ENCODE results near the gene EPB41L4B.

Gene EPB41L4B

DNA sequence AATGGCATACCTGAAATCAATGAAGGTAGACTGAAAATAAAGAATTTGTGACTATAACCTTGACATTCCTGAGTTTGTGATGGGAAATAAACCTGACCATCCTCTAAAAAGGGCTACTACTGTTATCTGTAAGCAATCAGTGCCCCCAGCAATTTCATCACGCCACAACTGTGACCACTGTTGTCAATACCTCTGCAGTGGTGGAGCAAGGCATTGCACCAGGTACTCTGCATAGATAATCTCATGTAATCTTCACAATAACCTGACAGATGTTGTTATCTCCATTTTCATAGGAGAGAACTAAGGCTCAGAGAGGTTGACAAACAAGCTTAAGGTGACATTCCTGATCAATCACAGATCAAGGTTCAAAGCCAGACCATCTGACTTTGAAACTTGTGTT lies 115.3 kb downstream of the EPB41L4B start:
- DNase-seq (ENCODE audit: low read depth in 2 of 3, low spot score in 2 of 3) = no peak

DNA sequence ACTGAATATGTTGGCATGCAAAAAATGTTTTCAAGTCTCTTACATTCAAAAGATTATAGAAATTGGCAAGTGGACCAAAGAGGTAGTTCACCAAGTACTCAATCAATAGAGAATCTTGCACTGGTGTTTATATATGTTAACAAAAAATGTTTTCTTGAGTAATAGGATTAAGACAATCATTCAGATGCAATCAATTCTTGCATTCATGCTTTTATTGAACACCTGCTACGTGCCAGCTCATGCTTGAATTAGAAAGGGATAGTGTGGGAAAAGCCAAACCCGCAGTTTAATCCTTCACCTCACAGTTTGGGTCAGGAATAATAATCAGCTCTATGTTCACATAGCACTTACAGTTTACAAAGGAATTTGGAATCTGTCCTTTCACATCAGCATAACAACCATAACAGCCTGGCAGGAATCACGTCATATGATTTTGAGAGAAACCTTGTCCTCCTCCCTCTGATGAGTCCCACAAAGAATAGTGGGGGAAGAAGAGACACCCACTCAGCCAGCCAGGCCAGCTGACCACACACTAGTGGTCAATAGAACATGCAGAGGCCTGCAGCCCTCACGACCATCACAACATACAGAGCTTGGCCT lies 117.0 kb downstream of the EPB41L4B start:
- DNase-seq (ENCODE audit: low read depth in 2 of 3, low spot score in 2 of 3) = no peak

DNA sequence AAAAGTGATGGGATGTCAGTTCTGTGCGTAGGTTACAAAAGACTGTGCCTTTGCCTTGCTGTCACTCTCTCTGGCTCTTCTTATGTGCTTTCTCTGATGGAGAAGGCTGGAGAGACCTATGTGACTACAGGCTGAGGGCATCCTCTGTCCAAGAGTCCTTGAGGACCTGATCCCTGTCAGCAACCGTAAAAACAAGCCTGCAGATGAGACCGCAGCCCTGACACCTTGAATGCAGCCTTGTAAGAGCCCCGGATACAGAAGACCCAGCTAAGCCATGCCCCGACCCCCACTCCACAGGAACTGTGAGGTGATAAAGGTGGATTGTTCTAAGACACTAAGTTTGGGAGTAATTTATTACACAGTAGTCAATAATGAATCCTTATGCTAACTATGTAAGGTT lies 121.2 kb downstream of the EPB41L4B start:
- DNase-seq (ENCODE audit: low read depth in 2 of 3, low spot score in 2 of 3) = no peak

DNA sequence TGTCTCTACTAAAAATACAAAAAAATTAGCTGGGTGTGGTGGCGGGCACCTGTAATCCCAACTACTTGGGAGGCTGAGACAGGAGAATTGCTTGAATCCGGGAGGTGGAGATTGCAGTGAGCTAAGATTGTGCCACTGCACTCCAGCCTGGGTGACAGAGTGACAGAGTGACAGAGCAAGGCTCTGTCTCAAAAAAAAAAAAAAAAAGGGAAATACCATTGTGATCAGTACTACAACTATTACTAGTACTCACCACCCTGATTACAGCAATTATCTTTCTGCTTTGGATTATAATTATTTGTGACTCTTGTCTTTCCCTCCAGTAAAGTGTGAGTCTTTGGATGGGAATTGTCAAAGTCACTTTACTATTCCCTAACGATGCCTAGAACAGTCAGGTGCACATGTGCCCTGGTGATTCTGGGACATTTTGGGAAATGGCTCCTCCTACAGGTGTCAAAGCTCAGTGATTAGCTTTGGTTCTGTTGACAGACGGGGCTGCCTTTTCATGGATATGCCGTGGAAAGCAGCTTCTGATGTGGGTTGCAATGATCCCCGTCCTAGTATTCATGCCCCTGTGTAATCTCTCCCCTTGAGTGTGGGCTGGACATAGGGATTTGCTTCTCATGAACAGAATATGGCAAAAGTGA lies 122.0 kb downstream of the EPB41L4B start:
- no peak for DNase-seq (ENCODE audit: low read depth in 2 of 3, low spot score in 2 of 3)

DNA sequence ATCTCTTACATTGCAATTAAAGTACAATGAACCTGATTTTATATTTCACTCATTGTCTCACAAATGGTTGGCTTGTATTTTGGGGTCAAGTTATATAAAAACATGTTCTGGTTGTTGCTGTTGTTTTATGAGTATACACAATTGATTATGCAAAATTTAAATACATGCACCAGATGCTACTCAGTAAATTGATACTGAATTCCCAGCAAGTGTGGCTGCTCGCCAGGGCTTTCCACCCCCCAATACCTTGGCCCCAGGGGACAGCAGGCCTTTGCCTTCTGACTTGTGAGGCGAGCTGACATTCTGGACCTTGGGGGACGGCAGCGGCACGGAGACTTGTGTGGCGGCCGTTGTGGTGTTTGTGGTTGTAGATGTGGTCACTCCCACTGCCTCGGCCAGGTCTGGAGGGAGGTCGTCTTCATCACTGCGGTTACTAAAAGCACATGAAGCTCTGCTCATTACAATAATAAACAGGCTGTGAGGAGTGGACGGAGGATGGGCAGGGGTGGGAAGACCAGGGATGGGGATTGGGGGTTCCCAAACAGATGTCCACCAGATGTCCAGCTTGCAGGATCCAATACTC lies 126.8 kb downstream of the EPB41L4B start:
- DNase-seq (ENCODE audit: low read depth in 2 of 3, low spot score in 2 of 3) = no peak

DNA sequence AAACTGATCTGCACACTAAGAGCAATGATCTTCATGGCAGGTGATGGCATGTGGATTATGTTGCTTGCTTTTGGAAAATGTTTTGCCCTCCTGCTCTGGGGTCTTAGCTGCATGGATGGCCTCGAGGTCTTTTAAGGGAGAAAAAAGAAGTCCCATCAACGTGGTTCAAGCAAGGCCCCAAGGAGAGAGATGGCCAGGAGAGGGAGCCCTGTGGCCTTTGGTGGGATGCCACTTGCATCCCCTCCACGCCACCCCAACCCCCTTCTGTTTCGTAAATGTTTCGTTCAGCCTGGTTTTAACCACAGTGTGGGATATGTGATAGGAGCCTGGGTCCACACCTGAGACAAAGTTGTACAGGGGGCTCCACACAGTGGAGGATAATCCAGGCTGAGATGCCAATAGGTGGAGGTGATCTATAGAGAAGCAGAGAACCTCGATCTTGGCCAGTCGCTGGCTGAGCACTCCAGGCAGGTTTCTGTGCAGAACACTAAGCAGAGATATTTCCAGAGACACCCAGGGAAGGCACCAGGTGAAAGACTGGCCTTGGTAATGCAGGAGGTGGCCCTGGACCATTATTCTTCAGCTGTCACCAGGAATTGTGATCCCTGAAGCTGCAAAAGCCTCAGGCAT lies 128.0 kb downstream of the EPB41L4B start:
- DNase-seq (ENCODE audit: low read depth in 2 of 3, low spot score in 2 of 3) = no peak

DNA sequence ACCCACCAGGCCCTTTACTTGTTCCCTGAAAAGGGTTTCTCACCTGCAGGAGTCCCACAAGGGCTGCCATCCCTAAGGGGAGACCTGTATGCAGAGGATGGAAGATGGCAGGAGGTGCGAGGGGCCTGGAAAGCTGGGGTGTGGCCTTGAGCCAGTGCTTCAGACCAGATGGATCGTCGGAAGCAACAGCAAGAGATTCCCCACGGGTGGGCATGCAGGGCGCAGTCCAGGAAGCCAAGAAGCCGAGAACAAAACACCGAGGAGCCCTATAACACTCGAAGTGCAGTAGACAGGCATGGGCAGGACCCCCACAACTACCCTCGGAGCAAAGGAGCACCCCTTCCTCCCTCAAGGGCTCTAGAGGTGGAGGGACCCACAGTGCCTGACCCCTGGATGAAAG lies 129.1 kb downstream of the EPB41L4B start:
- DNase-seq (ENCODE audit: low read depth in 2 of 3, low spot score in 2 of 3) = no peak

DNA sequence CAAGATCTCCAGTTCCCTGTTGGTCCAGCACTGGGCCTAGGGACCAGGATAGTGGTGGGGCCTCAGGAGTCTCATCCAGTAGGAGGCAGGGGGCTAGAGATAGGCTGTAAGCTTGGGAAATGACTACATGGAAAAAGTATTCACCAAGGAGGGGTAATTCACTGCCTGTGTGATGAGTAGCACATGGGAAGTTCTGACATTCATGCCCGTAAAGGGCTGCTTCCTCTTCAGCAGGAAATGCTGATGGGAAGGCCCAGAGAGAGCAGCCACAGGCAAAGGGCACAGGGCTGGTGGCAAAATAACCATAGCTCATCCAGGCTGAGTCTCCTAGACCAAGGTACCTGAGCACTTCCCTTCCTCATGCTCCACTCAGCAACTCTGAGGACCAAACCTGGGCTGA lies 130.7 kb downstream of the EPB41L4B start:
- DNase-seq (ENCODE audit: low read depth in 2 of 3, low spot score in 2 of 3) = no peak

DNA sequence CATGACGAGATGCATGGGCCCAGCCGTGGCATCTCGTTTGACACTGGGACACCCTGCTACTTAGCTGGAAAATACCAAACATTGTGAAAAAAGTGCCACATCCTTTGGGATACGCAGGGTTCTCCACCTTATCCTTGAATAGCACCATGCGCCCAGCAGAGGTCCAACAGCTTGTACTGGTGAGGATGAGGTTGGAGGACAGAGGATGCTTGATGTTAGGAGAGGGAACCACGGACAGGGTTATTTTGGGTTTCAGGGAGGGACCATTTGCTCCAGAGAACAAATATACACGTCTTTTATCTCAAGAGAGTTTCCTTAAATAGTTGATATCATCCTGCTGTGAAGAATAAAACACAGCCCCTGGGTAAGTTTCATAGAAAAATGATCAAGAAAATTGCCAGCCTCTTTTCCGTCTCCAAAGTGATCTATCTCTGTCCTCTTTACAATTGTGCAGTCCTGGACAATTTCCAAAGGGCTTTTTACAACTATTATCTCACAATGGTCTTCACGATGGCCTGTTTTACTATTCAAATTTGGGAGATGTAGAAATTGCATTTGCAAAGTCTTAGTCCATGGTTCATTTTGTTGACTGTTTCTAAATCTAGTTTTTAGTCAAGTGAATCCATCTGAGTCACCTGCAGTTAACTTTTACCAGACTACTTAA lies 133.9 kb downstream of the EPB41L4B start:
- no peak for DNase-seq (ENCODE audit: low read depth in 2 of 3, low spot score in 2 of 3)

DNA sequence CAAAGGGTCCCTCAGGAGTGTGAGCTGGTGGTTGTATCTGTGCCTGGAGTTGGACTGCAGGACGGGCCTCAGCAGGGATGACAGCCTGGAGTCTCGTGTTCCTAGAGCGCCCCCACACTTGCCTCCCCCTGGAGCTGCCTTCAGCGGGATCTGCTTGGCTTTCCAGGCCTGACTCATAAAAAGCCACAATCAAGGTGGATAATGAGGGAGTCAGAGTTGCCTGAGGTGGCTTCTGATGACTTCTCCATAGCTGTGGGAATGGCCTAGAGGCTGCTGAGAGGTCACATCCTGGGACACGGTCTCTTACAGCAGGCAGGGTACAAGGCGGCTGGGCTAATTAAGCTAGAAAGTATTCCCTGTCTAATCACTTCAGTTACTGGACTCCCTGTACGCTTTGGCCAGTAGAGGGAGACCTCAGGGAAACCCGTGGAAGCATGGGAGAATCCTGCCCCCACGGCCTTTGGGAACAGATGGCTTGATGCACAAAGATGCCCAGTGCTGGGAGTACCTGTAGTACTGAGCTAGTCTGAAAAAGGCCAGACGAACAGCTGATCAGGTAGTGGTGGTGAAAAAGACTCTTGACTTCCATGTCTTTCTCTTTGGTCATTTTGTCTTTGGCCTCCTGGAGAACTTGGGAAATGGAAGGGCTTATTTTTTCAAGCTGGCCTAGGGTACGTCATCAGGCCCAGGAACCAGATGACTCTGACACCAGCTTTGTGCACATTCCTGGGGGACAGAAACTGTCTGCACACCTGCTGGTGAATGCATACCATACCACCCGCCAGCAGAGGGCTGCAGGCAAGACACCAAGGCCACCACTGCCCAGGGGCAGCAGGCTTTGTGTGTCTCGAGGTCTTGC lies 137.7 kb downstream of the EPB41L4B start:
- no peak for DNase-seq (ENCODE audit: low read depth in 2 of 3, low spot score in 2 of 3)

DNA sequence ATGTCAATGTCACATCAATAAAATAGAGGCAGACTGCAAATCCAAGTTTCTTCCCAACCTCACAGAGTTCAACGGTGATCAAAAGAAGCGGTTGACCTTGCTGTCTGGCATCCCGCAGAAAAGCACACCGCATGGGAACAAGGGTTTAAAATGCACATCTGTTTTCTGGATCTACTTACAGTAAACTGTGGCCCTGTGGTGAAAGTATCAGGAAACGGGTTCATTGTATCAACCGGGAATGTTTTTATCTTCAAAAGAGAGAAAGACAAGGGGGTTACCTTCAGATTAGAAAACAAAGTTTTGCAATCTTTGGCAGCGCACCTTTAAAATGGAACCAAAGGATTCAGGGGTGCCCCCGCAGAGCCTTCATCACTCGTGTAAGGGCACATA lies 138.3 kb downstream of the EPB41L4B start:
- no peak for DNase-seq (ENCODE audit: low read depth in 2 of 3, low spot score in 2 of 3)

DNA sequence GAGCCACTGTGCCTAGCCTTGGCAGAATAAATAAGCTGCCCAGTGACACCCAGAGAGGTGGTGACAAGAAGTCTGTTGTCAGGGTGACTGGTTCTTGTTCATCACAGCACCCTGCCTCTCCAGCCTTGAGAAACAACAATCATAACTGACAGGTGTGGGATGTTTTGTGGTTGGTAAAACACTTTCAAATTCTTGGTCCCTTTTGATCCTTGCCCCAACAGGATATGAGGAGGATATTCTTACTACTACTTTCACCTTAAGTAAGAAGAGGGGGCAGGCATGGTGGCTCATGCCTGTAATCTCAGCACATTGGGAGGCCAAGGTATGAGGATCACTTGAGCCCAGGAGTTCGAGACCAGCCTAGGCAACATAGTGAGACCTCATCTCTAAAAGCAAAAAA lies 139.6 kb downstream of the EPB41L4B start:
- peak in 1 of 3 experiments; percentile 11 for DNase-seq (ENCODE audit: low read depth in 2 of 3, low spot score in 2 of 3)

DNA sequence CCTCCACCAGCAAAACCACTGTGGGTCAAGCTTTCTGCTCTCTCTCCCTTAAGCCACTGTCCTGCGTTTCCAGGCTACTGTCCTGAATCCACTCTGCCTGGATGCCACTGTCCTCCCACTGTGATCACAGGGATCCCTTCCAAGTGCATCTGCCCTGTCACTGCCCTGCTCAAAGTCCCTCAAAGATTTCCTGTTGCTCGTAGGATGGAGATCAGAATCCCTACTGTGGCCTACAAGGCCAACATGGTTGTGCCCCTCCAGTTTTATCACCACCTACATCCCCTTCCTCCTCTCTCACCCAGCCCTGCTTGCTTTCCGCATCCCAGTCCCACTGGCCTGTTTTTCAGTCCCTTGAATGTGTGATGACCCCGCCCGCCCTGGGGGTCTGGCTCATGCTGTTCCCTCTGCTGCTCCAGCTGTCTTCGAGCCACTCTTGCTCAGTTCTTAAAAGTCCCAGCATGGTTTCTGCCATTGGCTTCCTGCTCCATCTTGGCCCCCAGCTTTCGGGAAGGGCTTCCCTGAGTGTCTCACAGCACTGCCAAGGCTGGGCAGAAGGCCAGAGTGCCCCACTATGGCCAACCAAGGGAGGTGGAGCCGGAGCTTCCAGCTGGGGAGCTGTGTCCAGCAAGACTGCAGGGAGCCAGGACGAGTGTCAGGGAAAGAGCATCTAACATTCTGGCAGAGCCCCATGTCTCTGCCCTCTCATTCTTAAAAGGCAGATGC lies 140.9 kb downstream of the EPB41L4B start:
- DNase-seq (ENCODE audit: low read depth in 2 of 3, low spot score in 2 of 3) = no peak

DNA sequence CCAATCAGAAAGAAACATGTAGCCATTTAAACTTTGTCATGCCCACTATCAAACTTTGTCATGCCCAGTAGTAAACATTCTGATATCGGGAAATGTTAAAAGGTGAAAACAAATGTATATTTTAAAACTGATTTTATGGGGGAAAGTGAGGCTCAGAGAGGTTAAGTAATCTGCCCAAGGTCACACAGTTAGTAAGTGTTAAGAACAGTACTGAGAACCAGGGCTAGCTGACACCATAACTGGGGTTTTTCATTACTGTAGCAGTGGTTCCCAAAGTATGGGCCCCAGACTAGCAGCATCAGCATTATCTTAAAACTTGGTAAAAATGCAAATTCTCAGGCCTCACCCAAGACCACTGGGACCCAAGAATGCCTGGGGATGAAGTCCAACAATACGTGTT lies 143.9 kb downstream of the EPB41L4B start:
- no peak for DNase-seq (ENCODE audit: low read depth in 2 of 3, low spot score in 2 of 3)

DNA sequence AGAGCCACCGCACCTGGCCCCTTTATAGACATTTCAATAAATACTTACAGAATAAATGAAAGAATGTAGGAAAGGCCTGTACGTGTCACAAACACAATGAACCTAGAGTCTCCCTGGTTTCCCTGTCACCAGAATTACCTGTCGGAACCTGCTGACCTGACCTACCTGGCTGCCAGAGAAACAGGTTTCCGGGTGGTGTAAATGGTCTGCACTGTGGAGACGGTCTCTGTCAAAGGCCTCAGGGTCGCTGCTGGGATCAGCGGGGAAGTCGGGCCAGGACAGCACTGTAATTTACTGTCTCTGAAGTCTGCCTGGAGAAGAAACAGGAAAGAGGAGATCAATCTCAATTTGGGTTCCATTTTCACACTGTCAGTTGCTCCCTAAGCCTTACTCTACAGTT lies 144.5 kb downstream of the EPB41L4B start:
- no peak for DNase-seq (ENCODE audit: low read depth in 2 of 3, low spot score in 2 of 3)

DNA sequence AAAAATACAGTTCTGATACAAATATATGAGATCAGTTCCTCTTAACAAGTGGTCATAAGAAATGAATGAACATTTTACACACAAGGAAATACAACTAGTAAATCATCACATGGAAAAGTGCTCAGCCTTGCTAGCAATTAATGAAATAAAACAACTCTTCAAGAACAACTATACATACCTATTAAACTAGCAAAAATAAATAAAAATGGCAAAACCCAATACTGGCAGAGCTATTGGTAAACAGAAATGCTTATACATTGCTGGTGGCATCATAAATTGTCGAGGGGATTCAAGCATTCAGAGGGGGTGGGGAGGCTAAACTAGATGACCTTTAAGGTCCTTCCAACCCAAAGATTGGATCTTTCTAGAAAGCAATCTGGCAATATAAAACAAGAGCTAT lies 147.9 kb downstream of the EPB41L4B start:
- DNase-seq (ENCODE audit: low read depth in 2 of 3, low spot score in 2 of 3) = no peak

DNA sequence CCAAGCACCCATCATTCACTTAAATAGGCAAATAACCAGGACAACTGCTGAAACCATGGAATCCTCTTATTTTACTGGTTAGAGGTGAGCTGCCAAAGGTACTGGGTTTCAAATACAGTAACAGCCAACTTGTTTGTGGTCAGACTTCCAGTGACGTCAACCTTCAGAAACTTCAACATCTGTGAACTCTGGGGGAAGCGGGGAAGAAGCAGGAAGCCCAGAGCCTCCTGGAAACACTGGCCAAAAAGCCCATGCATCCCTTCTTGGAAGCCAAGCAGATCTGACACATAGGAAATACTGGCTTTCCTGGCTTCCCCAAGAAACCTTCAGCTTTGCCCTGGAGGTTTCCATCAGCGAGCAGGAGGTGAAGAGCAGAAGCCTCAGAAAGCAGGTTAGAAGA lies 148.9 kb downstream of the EPB41L4B start:
- DNase-seq (ENCODE audit: low read depth in 2 of 3, low spot score in 2 of 3) = no peak

DNA sequence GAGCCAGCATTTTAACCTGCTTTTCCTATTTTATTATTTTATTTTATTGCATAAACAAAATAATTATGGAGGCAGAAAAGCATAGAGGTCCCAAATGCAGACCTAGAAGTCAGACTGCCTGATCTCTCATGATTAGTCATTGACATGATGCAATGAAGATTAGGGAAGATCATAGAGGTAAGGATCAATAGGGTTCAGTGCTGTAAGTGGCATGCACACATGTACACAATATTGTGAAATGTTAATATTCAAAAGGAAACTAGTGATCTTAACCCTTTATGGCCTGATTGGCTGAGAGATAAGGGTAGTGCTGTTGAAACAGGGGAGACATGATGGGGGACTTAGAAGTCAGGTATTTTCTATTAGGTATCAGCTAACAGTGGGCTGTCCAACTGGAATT lies 152.7 kb downstream of the EPB41L4B start:
- no peak for DNase-seq (ENCODE audit: low read depth in 2 of 3, low spot score in 2 of 3)

DNA sequence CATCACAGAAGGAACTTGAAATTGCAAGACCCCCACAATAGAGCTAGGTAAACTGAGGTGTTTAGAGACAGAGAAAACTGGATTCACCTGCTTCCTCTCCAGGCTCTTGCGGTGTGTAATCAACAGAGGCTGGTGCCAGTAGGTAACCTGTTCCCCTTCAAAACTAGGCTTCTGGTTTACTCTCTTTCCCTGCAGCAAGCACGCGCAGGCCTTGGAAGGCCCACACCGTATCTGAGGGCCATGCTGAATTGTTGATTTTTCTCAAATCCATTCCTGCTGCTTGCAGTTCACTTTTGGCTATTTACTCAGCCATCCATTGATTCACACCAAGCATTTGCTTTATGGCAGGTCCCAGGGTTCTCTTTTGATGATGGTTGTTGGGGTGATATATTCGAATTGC lies 153.1 kb downstream of the EPB41L4B start:
- no peak for DNase-seq (ENCODE audit: low read depth in 2 of 3, low spot score in 2 of 3)
